ENCODE results near the gene KMT2E.
"Not testable (repeated sequence)": the region's sequence is repeated elsewhere in the genome, so short reads cannot be mapped to it uniquely, and the experiment has no call there.

Gene KMT2E

GRCh38 chr7:105028941-105029340 is 14.9 kb downstream of the KMT2E start:
- DNase-seq = not testable (repeated sequence)

DNA sequence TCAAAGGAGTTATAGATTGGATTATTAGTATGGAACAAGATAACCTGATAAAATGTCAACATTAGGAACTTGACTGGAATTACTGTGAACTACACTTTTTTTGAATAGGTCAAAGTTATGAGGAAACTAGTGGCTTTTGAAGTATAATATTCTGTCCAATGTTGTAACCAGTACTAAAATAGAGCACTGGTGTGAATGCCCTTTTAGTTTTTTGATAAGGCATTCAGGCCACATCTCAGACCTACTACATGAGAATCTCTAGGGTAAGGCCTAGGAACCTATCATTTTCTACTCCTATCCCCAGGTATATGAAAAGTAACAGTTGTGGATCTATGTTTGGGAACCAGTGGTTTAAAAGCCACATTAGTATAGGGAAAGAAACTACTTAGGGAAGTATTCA is 16.4 kb downstream of the KMT2E start:
- DNase-seq = no peak

- no peak for DNase-seq
Measured at GRCh38 chr7:105032553-105033214, 18.7 kb downstream of the KMT2E start.

GRCh38 chr7:105035349-105035748 is 21.3 kb downstream of the KMT2E start:
- no peak for DNase-seq

DNA sequence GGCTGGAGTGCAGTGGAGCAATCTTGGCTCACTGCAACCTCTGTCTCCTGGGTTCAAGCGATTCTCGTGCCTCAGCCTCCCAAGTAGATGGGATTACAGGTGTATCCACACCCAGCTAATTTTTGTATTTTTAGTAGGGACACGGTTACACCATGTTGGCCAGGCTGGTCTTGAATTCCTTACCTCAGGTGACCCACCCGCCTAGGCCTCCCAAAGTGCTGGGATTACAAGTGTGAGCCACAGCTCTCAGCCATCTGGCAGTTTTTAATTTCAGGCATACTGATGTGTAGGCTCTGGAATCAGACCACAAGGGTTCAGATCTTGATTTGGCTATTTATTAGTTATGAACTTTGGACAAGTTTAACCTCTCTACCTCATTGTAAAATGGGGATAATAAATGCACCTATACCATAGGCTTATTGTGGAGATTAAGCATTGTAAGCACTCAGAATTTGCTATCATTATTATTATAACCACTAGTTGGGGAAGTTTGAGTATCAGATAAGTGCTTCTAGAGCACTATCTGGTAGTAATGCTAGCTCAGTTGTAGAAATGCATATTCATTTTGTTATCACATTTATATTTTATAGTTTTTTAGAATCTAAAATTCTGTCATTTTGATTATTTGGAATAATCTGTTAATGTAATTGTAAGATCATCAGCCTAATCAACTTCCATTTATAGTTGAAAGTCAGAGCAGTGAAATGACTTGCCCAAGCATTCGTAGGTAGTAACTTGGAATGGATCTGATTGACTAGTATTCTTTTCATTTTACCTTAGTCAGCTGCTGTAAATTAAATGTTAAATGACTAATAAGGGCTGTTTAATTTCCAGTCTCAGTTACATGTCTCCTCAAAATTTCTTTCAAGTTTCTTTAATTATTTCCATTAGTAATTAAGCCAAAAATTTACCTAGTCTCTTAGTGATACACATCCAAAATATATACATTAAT is 22.5 kb downstream of the KMT2E start:
- no peak for DNase-seq

- no peak for DNase-seq
Measured at GRCh38 chr7:105037319-105037718, 23.3 kb downstream of the KMT2E start.

DNA sequence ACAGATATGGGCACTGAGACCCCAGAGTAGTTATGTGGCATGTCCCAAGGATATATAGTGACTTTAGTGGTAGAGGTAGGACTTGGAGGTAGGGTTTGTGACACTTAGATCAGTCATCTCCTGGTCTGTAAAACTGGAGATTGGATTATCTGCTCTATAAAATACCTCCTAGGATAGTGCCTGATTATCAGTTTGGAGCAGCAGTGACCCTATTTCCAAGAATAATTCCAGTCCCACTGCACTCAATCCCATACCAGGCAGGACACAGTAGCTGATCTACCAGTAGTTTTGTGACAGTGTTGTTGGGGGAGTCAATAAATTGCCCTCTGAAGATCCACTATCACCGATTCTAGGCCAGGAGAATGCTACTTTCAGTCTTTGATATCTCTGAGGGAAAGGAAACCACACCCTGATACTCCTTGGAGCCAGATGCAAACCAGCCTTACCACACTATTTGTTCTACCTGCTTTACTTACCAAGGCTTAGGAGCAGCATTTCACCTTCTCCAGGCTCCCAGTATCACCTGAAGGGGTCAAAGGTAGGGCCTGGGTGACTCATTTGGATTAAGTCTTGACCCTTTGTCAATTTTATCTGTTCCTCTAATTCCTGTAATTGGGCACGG is 30.6 kb downstream of the KMT2E start:
- no peak for DNase-seq

DNA sequence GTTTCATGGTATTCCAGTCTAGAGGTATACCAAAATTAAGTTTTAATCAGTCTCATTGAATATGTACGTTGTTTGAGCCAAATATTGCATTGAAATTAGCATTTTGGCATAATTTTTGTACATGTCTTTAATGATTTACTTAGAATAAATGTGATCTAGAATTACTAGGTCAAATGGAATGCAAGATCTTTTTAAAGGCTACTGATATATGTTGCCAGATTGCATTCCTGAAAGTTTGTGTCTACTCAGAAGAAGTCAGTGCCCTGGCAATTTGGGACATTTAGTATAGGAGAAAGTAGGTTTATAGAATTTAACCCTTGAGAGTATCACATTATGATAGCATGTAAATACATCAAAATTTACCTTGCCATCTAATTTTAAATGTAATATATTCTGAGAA is 32.4 kb downstream of the KMT2E start:
- DNase-seq = no peak

DNA sequence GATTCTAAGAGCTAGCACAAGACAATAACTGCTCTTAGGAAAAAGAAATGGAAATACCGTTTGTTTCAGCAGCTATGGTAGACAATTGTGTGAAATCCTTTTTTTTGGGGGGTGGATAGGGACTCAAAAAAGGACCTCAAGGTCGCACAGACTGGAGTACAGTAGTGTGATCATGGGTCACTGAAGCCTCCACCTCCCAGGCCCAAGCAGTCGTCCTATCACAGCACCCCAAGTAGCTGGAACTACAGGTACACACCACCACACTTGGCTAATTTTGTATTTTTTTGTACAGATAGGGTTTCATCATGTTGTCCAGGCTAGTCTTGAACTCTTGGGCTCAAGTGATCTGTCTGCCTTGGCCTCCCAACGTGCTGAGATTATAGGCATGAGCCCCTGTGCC is 33.9 kb downstream of the KMT2E start:
- DNase-seq = no peak

GRCh38 chr7:105050493-105050892 is 36.5 kb downstream of the KMT2E start:
- no peak for DNase-seq

DNA sequence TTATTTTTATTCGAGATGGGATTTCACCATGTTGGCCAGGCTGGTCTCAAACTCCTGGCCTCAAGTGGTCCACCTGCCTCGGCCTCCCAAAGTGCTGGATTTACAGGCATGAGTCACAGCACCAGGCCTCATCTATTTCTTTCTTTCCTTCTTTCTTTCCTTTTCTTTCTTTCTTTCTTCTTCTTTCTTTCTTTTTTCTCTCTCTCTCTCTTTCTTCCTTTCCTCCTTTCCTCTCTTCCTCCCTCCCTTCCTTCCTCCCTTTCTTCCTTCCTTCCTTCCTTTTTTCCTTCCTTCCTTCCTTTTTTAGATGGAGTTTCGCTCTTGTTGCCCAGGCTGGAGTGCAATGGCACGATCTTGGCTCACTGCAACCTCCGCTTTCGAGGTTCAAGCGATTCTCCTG is 36.9 kb downstream of the KMT2E start:
- not testable (repeated sequence) for DNase-seq

GRCh38 chr7:105055084-105055483 is 41.1 kb downstream of the KMT2E start:
- DNase-seq = no peak

DNA sequence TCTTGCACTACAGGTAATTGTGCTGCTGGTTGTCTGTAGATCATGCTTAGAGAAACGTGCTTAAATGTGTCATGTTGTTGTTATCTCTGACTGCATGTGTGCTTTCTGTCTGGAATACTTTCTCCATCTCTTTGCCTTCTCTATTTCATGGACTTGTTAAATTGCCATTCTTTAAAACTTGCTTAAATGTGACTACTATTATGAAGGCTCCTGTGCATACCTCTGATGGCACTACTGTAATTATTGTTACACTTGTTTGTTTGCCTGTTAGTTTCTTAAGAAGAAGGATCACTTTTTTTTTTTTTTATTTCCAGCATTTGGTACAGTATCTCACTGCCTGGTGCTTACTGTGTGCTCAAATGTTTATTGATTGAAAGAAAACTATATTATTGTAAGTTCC is 41.6 kb downstream of the KMT2E start:
- DNase-seq = no peak

- no peak for DNase-seq
Measured at GRCh38 chr7:105057472-105057871, 43.5 kb downstream of the KMT2E start.

DNA sequence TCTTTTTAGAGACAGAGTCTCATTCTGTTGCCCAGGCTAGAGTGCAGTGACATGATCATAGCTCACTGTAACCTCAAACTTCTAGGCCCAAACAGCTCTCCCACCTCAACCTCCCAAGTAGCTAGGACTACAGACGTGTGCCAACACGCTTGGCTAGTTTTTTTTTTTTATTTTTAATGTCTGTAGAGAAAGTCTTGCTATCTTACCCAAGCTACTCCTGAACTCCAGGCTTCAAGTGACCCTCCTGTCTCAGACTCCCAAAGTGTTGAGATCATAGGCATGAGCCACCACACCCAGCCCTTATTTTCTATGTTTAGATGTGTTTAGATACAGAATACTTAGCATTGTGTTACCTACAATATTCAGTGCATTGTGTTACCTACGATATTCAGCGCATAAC is 46.4 kb downstream of the KMT2E start:
- DNase-seq = no peak

DNA sequence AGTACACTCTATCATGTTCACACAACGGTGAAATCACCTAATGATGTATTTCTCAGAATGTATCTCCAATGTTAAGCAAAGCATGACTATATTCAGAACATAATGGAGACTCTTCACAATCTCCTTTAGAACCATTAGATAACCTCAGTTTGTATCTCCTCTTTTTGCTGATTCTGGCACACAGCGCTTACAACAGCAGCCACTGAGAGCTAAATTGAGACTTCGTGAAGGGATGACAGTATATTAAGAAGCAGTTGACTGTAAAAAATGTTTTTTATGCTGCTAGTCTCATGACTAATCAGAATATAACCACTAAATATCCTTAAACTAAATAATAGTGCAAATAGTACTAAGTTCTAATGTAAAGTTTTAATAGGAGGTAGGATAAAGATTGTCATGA is 46.9 kb downstream of the KMT2E start:
- DNase-seq = no peak

DNA sequence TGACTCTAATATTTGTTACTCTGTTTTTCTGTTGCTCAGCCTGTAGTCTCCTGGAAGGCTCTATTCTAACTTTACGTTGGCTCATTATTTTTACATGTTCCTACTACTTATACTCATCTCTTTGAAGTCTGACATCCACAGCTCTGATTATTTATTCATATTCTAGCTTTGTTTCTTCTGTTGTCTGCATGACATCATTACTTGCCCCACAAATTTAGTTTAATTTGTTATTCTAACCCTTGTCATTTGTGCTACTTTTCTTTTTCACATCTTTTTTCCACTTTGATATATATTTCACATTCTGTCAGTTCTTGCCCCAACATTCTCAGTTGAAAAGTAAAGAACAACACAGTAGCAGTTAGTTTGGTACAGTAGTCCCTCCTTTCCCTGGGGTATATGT is 51.1 kb downstream of the KMT2E start:
- no peak for DNase-seq

- no peak for DNase-seq
Measured at GRCh38 chr7:105067691-105068090, 53.7 kb downstream of the KMT2E start.

DNA sequence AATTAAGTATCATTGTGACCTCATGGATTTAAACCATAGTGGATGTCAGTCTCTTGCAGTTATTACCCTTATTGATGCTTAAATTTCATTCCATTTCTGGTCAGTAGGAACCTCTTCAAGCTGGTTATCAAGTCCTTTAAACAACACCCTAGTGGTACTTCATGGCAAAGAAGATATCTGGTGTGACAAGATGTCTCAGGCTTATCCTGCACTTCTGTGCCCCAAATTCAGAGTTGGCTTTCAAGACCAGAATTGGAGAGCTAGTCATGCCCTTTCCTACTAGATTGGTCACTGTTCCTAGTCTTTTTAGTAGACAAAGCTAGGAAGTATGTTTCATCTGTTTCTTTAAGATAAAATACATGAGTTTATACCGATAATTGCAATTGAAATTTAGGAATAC is 54.9 kb downstream of the KMT2E start:
- no peak for DNase-seq

- DNase-seq = no peak
Measured at GRCh38 chr7:105073143-105073542, 59.1 kb downstream of the KMT2E start.

- DNase-seq = no peak
Measured at GRCh38 chr7:105079348-105079747, 65.3 kb downstream of the KMT2E start.

- DNase-seq = no peak
Measured at GRCh38 chr7:105084581-105084980, 70.6 kb downstream of the KMT2E start.

- no peak for DNase-seq
Measured at GRCh38 chr7:105086850-105087249, 72.8 kb downstream of the KMT2E start.

GRCh38 chr7:105087981-105088380 is 74.0 kb downstream of the KMT2E start:
- no peak for DNase-seq

Data from DMS153 (cell line).